ENCODE results near the gene DNAJC16. TPM values are rescaled to one million over a fixed set of nuclear protein-coding genes. Genes with fewer than 3 reads are reported as not detected.

DNAJC16 gene
- total and polyA plus RNA-seq, 2 of the 13 experiments (the other 11 are each of a cell fraction or from before 2014, with no cell fraction given) = 11.4 to 15.4 TPM

DNA sequence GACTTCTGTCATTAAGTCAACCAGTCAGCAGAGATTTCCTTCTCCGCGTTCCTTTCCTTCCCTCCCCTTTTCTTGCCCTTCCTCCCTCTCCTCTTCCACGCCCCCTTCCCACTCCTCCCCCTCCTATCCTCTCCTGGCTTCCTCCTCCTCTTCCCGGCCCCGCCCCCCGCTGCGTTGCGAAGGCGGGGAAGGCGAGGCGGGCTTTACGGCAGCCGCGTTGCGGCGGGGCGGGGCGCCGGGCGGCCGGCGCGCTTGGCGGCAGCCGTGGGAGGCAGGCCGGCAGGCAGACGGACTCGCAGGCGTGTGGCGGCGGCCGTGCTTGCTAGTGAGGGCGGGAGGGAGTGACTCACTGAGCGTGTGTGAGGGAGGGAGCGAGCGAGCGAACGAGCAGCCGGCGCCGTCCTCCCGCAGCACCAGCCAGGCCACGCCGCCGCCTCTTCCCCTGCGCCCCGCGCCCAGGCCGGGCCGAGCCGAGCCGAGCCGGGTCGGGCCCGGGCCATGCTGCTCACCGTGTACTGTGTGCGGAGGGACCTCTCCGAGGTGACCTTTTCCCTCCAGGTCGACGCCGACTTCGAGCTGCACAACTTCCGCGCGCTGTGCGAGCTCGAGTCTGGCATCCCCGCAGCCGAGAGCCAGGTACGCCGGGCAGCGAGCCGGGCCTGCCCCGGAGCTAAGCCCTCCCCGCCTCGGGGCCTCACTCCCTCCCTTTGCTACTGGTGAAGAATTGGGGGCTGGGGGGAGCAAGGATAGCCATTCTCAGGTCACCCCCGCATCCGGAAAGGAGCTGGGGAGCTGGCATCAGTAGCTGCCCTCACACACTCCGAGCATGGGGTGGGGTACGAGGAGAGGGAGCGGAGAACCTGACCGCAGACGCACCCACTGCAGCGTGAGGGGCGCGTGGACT lies 90.8 kb downstream of the DNAJC16 start, which contains the start of gene DDI2 (continued):
- TF ChIP-seq DR1 (CRISPR knock-in tag; IDR thresholded peaks at IDR 0.05) (peak; percentile 54; the same call in 1 of the 2 replicates), ZNF235 (CRISPR knock-in tag; IDR thresholded peaks at IDR 0.05; ENCODE audit: borderline replicate concordance) (peak; percentile 81; the same call in 1 of the 2 replicates), ZNF20 (CRISPR knock-in tag; IDR thresholded peaks at IDR 0.05) (no peak), ZNF660 (CRISPR knock-in tag; IDR thresholded peaks at IDR 0.05; ENCODE audit: borderline replicate concordance, low read depth) (no peak), PRDM4 (CRISPR knock-in tag; IDR thresholded peaks at IDR 0.05; ENCODE audit: borderline replicate concordance) (no peak), KDM4B (CRISPR knock-in tag; IDR thresholded peaks at IDR 0.05) (no peak; the same call in 1 of the 2 replicates), RBM39 (IDR thresholded peaks at IDR 0.05; ENCODE audit: low read depth, low read length, poor library complexity, severe bottlenecking) (peak; percentile 82), MXD4 (CRISPR knock-in tag; IDR thresholded peaks at IDR 0.05) (peak; percentile 25; the same call in 1 of the 2 replicates), ATM (IDR thresholded peaks at IDR 0.05; ENCODE audit: borderline replicate concordance) (no peak), ERF (CRISPR knock-in tag; IDR thresholded peaks at IDR 0.05) (peak; percentile 34; the same call in 1 of the 2 replicates), TBX2 (CRISPR knock-in tag; IDR thresholded peaks at IDR 0.05; ENCODE audit: borderline replicate concordance) (peak; percentile 64; the same call in 1 of the 2 replicates), IKZF4 (CRISPR knock-in tag; IDR thresholded peaks at IDR 0.05; ENCODE audit: borderline replicate concordance, low read depth, not compliant biosample characterization) (peak; percentile 77), ZNF766 (CRISPR knock-in tag; IDR thresholded peaks at IDR 0.05; ENCODE audit: borderline replicate concordance) (peak; percentile 78; the same call in 1 of the 2 replicates), RFXAP (CRISPR knock-in tag; IDR thresholded peaks at IDR 0.05; ENCODE audit: borderline replicate concordance) (peak; percentile 62), ZBTB8A (CRISPR knock-in tag; IDR thresholded peaks at IDR 0.05; ENCODE audit: borderline replicate concordance, low read depth) (no peak), ZNF317 (CRISPR knock-in tag; IDR thresholded peaks at IDR 0.05) (peak; percentile 68; the same call in 1 of the 2 replicates)
- TF ChIP-seq, protein P1, sequence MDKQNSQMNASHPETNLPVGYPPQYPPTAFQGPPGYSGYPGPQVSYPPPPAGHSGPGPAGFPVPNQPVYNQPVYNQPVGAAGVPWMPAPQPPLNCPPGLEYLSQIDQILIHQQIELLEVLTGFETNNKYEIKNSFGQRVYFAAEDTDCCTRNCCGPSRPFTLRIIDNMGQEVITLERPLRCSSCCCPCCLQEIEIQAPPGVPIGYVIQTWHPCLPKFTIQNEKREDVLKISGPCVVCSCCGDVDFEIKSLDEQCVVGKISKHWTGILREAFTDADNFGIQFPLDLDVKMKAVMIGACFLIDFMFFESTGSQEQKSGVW (CRISPR knock-in tag; IDR thresholded peaks at IDR 0.05; ENCODE audit: borderline replicate concordance) = no peak

Measured in HepG2 (cell line).